GM12801 (cell line): ENCODE measurements around the gene ITM2C.

ENCODE experiments used
- CTCF ChIP-seq: IDR thresholded peaks from one replicate; pipeline ENCODE4 v1.5.1; 2011; ENCODE audit warnings: control low read depth; ENCODE audit not compliant: insufficient read length; ENCODE audit errors: extremely low read depth

Gene ITM2C

GRCh38 chr2:230924092-230924469 is 59.3 kb downstream of the ITM2C start:
- no peak for TF ChIP-seq CTCF

- no peak for TF ChIP-seq CTCF
These were observed 60.0 kb downstream of the ITM2C start, which contains the start of gene GPR55 for GRCh38 chr2:230924470-230925341. TSS of gene GPR55 (minus strand) at chr2:230925242. CDS start at chr2:230910962, 14,280 bp downstream.

GRCh38 chr2:230925443-230925878 is 60.7 kb downstream of the ITM2C start:
- no peak for TF ChIP-seq CTCF

- no peak for TF ChIP-seq CTCF
These were observed 61.4 kb downstream of the ITM2C start for GRCh38 chr2:230925879-230926765.

DNA sequence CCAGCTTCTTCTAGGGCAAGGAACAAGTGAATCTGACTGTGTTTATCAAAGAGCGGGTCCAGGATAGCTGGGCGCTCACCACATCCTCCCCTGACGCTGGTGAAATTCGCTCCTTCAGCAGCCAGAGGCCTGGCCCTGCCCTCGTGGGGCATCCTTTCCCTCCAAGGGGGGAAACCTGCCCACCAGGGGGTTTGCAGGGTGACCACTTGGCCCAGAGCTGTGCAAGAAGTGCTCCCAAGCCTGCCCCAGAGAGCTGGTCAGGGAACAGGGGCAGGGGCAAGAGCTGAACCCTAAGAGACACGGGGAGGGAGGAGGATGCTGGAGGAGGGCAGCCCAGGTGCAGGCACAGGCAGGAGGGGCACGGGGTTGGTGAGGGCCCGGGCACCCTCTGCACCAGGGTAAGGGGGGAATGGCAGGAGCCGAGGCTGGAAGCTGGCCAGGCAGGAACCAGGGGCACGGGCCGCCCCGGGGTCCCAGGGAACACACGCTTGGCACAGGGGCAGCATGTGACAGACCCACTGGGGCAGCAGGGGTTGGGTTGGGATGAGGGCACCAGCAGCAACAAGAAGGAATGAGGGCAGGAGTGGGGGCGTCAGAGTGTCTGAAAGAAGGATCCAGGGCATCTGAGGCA is 63.1 kb downstream of the ITM2C start:
- TF ChIP-seq CTCF, result no peak
